Activated CD4-positive, alpha-beta T cell treated with anti-CD3 and anti-CD28 coated beads for 1 hour (primary cell): ENCODE data around the gene GRID1.
"Not testable (repeated sequence)": the region's sequence is repeated elsewhere in the genome, so short reads cannot be mapped to it uniquely, and the experiment has no call there.

ENCODE experiments used
- DNase-seq: peaks from one replicate; pipeline ENCODE4 v3.0.0-alpha.2; 2020

The GRID1 gene

DNA sequence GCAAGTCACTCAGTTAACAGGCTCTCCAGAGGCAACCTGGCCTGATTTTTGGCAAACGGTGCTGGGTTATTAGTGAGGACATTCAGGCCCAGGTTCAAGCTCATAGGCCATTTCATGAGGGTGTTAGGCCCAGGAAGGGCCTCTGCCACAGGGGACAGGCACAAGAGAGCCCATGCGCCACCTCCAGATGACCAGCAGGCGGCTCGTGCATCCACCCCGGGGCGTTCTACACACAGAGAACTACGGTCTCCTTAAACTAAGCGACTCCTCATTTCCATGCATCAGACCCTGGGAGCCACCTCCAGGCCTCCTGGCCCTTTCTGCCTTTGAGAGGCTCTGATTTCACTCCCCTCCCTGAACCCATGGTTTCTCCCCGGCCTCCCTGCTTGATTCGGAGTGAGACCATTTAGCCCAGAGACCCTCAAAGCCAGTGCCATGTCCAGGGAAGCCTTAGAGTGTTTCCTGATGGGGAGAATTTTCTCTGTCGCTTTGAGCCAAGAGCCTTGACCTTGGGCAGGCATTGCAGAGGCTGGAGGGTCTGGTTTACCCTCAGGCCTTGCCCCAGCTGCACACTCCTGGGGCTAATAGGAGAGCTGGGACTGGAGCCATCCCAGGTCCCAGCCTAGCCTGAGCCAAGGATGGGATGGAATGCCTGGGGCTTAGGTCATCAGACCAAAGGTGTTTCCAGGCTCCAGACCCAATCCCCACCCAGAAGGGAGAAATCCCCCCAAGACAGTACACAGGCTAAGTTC lies 188.0 kb downstream of the GRID1 start:
- no peak for DNase-seq

- DNase-seq, result no peak
Observed at GRCh38 chr10:86177537-86178155, 188.9 kb downstream of the GRID1 start.

DNA sequence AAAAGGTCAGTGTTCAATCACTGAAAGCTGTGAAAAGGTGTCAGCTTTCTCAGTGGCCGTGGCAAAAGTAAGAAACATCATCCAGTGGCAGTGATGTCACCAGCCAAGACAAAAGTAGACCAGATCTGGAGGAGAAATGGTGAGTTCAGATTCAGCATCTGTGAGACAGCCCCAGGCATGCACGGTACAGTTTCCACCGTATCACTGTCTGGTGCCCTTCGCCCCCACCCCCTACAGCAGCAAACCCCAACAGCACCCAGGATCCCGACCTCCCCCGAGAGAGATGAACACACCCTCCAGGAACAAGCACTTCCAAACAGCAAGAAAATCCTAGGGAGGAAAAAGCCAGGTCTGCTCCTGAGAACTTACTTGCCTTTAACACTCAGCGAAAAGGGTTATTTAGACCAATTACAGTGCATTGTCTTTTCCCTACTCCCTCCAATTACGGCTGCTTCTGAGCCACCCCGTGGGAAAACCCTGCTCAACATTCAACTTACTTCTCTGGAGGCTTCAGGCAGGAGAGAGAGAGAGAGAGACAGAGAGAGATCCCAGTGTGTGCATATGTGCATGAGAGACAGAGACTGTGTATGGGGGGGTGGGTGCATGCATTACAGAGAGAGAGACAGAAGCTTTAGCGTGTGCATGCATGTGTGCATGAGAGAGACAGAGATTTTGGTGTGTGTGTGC lies 189.6 kb downstream of the GRID1 start:
- no peak for DNase-seq

DNA sequence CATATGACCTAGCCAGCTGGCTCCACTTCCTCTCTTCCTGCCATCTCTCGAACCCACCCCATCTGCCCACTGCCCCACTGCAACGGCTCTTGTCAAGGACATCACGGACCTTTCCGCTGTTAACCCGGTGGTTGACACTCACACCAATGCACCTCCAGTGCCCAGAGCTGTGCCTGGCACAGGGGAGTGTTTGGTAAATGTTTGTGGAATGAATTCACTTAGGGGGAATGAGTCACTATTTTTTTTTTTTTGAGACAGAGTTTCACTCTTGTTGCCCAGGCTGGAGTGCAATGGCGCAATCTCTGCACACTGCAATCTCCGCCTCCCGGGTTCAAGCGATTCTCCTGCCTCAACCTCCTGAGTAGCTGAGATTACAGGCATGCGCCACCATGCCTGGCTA lies 191.1 kb downstream of the GRID1 start:
- DNase-seq, result not testable (repeated sequence)

- DNase-seq, result no peak
Observed at GRCh38 chr10:86172301-86172700, 194.3 kb downstream of the GRID1 start.

DNA sequence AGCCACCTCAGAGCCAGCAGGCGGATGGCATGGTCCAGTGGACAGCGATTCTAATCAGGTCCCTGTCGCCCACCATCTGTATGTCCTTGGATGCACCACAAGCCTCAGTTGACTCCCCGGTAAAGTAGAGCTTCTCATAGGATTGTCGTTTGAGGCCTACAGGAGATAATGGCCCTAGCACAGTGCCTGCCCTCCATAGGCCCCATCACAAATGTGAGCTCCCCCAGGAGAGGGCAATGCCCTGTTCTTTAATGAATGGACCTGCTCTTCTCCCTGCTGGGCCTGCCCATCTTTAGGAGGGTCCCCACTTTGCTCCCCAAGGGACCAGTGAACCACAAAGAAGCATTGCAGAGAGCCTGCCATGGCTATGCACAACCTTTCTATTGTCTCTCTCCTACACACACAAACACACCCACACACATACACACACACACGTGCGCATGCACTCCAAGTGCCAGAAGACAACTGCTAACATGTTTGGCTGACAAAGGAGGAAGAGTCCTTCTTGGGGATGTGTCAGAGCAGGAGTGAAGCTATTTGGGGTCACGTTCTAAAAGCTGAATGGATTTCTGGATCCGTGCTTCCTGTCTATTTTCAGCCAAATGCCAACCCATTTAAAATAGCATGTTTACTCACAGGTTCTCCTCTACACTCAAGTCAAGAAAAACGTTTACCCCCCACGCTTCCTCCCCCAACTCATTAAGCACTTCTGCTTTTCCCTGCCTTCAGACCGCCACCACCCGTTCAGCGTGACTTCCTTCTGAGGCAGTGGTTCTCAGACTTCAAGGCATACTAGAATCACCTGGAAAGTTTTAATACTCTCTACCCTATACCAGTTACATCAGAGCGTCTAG lies 196.1 kb downstream of the GRID1 start:
- no peak for DNase-seq

DNA sequence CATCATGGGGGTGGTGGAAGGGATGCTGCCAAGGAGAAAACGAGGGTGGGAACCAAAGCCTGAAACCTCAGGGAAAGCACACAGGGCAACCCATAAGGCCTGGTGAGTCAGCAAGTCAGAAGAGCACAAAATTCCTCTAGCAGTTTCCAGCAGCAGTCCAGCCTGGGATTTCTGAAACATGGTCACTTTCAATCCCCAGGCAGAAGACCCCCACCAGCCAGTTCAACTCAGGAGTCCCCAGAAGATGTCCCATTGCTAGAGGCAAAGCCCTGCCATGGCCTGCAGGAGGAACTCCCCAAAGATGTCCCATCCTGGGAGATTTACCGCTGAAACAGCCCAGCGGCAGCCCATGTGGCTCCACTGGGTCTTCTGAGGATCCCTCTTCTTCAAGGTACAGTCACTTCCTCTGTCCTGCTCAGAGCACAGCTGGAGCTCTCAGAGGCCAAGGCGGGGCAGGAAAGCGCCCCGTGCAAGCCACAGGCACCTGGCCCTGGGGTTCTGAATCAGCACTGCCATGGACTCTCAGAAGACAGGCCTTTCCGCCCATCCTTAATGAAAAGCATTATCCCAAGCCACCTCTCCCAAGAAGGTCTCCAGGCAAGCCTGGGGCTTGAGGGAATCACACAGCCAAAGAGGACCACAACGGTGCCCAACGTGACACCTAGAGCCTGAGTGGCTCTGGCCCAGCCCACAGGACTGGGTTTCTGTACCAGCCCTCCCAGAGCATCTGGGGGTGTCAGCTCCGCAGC lies 196.9 kb downstream of the GRID1 start:
- no peak for DNase-seq

DNA sequence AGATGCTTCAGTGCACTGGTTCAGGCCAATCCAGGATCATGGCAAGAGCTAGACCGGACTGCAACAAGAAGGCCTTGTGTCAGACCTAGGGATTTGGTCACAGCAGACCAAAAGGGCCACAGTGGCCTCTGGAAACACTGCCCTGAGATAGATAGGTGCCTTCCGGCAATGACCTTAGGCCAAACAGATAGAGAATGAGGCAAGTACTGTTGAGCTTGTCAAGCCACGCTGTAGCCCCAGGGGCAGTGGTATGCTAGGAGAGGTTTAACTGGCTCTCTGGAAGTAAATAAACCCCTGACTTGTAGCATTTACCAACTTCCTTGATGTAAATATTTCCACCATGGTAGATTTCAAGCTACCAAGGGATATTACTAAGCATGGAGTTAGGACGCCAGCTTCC lies 197.5 kb downstream of the GRID1 start:
- no peak for DNase-seq

GRCh38 chr10:86168256-86168655 lies 198.3 kb downstream of the GRID1 start:
- DNase-seq, result no peak

DNA sequence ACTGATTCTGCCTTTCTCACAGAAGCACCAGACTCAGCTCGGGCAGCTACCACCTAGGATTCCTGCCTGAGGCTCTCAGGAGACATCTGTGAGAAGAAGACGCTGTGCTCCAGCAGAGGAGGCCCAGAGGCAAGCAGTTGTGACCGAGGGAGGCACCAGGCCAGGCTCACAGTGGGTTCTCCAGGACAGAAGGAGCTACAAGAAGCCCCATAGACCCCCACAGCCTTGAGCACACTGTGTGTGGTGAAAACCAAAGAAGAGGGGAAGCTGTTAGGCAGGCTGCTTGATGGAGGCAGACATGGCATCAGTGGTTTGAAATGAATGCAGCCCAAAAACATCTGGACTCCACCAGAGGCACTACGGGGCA lies 198.8 kb downstream of the GRID1 start:
- no peak for DNase-seq

- DNase-seq, result no peak
Observed at GRCh38 chr10:86167121-86167761, 199.4 kb downstream of the GRID1 start.

- no peak for DNase-seq
Observed at GRCh38 chr10:86165666-86166065, 200.9 kb downstream of the GRID1 start.

DNA sequence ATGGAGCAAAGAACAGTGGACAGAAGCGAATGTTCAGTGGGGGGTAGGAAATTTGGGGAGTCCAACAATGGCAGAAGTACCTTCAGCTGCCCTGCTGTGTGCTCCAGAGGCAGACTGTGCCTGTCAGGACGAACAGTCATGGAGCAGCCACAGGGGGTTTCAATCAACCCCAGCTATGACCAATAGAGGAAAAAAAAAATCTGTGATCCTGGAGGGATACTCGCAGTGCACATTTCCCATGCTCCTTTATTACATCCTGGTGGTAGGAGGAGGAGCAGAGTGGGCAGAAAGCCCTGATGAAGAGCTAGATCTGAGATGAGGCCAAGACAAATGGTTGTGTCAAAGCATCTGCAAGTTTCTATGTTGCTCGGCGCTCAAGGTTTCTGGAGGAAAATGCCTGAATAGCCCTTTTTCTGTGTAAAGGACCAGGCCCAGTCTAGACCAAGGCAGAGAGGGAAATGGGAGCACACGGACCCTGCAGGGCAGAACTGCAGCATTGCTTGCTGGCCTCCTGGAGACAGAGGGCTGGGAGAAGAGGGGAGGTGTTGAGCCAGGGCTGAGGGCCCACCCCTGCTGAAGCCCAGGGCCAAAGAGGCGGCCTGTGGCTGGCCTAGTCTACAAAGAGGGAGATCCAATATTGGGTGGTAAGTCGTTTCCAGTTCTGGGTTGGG lies 201.5 kb downstream of the GRID1 start:
- DNase-seq, result no peak

DNA sequence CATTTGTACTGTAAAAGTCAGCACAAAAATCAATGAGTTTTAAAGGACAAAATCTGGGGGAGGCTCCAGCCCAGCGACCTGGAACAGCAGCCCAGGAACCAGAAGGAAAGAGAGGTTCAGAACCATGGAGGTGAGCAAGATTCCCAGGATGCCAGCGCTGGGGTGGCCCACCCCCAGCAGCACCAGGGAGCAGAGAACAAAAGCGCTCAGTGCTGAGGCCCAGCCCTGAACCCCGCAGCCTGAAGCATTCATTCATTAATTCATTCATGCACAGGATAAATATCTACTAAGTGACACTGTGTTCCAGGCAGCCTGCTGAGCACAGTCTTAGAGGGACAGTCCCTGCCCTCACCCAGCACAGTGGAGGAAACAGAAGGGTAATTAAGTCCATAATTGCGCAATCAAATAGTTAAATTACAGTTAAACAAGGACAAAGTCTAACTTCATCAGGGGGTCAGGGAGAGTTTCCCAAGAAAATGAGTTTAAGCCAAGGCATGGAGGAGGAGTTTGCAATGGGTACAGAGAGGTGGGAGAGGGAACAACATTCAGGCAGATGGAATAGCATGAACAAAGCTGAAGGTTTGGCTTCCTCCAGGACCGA lies 202.3 kb downstream of the GRID1 start:
- no peak for DNase-seq

DNA sequence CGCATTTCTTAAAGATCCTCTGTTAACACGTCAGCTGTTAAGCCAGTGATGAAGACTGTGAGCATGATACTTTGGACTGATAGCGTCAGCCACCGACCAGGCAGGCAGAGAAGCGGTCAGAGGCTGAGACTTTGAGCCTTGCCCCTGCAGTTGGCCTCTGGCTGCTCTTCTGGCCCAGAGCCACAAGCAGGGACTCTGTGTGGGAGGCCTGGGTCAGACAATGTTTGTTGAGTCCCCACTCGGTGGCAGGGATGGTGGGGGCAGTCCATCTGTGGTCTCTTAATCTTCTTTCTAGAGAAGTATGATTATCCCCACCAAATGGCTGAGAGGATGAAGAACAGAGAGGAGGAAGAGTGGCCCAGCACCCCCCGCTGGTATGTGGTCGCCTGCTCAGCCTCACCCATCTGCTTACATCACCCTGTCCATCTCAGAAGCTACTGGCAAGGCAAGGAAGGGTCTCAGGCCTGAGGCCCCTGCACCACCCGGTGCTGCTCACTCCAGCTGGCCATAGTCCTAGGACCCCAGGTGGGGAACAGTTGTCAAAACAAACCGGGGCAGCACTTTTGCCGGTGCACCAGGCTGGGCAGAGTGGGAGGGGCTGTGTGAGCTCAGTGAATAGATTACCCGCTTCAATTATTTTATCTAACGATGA lies 202.9 kb downstream of the GRID1 start:
- no peak for DNase-seq

GRCh38 chr10:86162696-86163400 lies 203.7 kb downstream of the GRID1 start:
- DNase-seq, result no peak

GRCh38 chr10:86162036-86162435 lies 204.6 kb downstream of the GRID1 start:
- DNase-seq, result no peak

- DNase-seq, result no peak
Observed at GRCh38 chr10:86160890-86161585, 205.6 kb downstream of the GRID1 start.

DNA sequence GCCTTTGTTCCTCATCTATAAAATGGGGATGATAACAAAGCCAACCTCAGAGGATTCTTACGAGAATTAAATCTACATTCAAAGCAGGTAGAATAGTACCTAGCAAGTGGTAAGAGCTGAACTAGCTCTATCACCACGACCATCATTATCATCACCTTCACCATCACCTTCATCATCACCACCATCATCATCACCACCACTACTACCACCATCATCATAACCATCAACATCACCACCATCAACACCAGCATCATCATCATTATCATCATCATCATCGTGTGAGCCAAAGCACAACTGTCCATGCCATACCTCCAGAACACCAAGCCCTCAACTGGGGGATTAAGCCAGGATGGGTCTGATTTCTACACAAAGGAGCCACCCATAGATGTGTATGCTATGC lies 206.8 kb downstream of the GRID1 start:
- no peak for DNase-seq
